ENCODE results near the gene TEX14.

The TEX14 gene

DNA sequence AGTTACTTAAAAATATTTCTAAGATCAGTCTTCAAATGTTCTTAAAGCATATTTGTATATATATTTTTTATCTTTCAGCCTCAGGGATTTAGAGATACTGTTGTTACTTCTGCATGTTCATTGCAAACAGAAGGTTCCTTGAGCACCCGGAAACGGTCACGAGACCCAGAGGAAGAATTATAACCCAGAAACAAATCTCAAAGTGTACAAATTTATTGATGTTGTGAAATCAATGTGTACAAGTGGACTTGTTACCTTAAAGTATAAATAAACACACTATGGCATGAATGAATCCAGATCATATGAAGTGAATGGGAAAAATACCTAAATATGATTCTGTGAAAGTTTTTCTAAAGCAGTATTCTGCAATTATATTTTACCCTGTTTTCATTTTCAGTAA is 42.2 kb upstream of the TEX14 start:
- TF ChIP-seq, protein P1, sequence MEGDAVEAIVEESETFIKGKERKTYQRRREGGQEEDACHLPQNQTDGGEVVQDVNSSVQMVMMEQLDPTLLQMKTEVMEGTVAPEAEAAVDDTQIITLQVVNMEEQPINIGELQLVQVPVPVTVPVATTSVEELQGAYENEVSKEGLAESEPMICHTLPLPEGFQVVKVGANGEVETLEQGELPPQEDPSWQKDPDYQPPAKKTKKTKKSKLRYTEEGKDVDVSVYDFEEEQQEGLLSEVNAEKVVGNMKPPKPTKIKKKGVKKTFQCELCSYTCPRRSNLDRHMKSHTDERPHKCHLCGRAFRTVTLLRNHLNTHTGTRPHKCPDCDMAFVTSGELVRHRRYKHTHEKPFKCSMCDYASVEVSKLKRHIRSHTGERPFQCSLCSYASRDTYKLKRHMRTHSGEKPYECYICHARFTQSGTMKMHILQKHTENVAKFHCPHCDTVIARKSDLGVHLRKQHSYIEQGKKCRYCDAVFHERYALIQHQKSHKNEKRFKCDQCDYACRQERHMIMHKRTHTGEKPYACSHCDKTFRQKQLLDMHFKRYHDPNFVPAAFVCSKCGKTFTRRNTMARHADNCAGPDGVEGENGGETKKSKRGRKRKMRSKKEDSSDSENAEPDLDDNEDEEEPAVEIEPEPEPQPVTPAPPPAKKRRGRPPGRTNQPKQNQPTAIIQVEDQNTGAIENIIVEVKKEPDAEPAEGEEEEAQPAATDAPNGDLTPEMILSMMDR (IDR thresholded peaks at IDR 0.05; ENCODE audit: insufficient read depth, low read length, poor library complexity, severe bottlenecking) = no peak
- no peak for TF ChIP-seq EZH2phosphoT487 (conservative IDR thresholded peaks at IDR 0.05; ENCODE audit: low read length)
- Histone ChIP-seq H3K9me2 (replicated peaks; ENCODE audit: insufficient read depth, low read length) (no peaks in the 10 kb centered on the region), H2AFZ (ENCODE audit: low read depth, low read length, severe bottlenecking) (no peak overlapping the region), H3K9me3 (ENCODE audit: insufficient read depth, low read length) (no peaks in the 10 kb centered on the region), H3K27me3 (ENCODE audit: low read length) (no peaks in the 10 kb centered on the region), H3K9ac (ENCODE audit: low read length) (no peak overlapping the region), H3K27ac (ENCODE audit: low read depth, low read length) (no peak overlapping the region), H3K36me3 (ENCODE audit: low read length) (no peaks in the 10 kb centered on the region), H3K4me2 (ENCODE audit: low read depth, low read length, poor library complexity, severe bottlenecking) (no peak overlapping the region), H3K4me3 (ENCODE audit: insufficient read depth, low read length, poor library complexity, severe bottlenecking) (no peak overlapping the region), H4K20me1 (ENCODE audit: low read depth, low read length) (no peaks in the 10 kb centered on the region), H3F3A (ENCODE audit: insufficient read depth) (no peaks in the 10 kb centered on the region), H3K79me2 (ENCODE audit: insufficient read depth, low read length) (no peaks in the 10 kb centered on the region)

DNA sequence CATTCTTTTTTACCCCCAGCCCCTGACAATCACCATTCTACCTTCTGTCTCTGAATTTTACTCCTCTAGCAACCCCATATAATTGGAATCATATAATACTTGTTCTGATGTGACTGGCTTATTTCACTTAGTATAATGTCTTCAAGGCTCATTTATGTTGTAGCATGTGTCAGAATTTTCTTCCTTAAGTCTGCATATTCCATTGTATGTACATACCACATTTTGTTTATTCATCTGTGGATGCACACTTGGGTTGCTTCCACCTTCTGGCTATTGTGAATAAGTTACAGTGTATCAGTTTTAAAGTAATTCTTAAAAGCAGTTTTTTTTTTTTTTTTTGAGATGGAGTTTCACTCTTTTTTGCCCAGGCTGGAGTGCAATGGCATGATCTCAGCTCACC is 39.1 kb upstream of the TEX14 start:
- H3K36me3 ChIP-seq (ENCODE audit: low read length) = no peaks in the 10 kb centered on the region; the same call in 1 of the 2 replicates
- no peak overlapping the region for H3K9ac ChIP-seq (ENCODE audit: low read length)
- TF ChIP-seq, protein P1 (IDR thresholded peaks at IDR 0.05; ENCODE audit: insufficient read depth, low read length, poor library complexity, severe bottlenecking) = no peak
- TF ChIP-seq EZH2phosphoT487 (conservative IDR thresholded peaks at IDR 0.05; ENCODE audit: low read length) = no peak
- H3K9me2 ChIP-seq (replicated peaks; ENCODE audit: insufficient read depth, low read length) = no peaks in the 10 kb centered on the region
- H3K27me3 ChIP-seq (ENCODE audit: low read length) = no peaks in the 10 kb centered on the region
- H3K4me2 ChIP-seq (ENCODE audit: low read depth, low read length, poor library complexity, severe bottlenecking) = no peak overlapping the region
- no peak overlapping the region for H3K27ac ChIP-seq (ENCODE audit: low read depth, low read length)
- H4K20me1 ChIP-seq (ENCODE audit: low read depth, low read length) = no peaks in the 10 kb centered on the region
- no peak overlapping the region for H3K4me3 ChIP-seq (ENCODE audit: insufficient read depth, low read length, poor library complexity, severe bottlenecking)
- no peaks in the 10 kb centered on the region for H3K9me3 ChIP-seq (ENCODE audit: insufficient read depth, low read length)
- H2AFZ ChIP-seq (ENCODE audit: low read depth, low read length, severe bottlenecking) = no peak overlapping the region
- no peaks in the 10 kb centered on the region for H3K79me2 ChIP-seq (ENCODE audit: insufficient read depth, low read length)
- H3F3A ChIP-seq (ENCODE audit: insufficient read depth) = no peaks in the 10 kb centered on the region

DNA sequence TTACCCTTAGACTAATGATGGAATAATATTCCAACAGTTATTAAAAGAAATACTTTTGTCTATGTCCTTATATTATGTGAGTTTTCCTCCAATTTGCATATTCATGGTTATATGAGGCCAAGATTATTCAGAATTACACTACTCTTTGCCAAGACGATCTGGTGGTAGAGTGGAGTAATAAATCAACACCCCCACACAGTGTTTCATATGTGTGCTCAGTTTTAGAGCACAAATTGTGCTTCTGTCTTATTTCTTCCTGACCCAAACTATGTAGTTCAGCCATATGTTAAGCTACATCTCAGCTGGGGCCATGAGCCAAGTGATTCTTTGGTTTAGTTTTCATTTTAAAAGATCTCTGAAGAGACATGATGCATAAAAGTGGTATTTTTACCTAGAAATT is 37.0 kb upstream of the TEX14 start:
- no peaks in the 10 kb centered on the region for H3K9me2 ChIP-seq (replicated peaks; ENCODE audit: insufficient read depth, low read length)
- no peaks in the 10 kb centered on the region; the same call in 1 of the 2 replicates for H3F3A ChIP-seq (ENCODE audit: insufficient read depth)
- H3K4me2 ChIP-seq (ENCODE audit: low read depth, low read length, poor library complexity, severe bottlenecking) = no peak overlapping the region
- TF ChIP-seq EZH2phosphoT487 (conservative IDR thresholded peaks at IDR 0.05; ENCODE audit: low read length) = no peak
- TF ChIP-seq, protein P1 (IDR thresholded peaks at IDR 0.05; ENCODE audit: insufficient read depth, low read length, poor library complexity, severe bottlenecking) = no peak
- H3K9ac ChIP-seq (ENCODE audit: low read length) = no peak overlapping the region
- no peak overlapping the region for H3K27ac ChIP-seq (ENCODE audit: low read depth, low read length)
- no peaks in the 10 kb centered on the region for H3K27me3 ChIP-seq (ENCODE audit: low read length)
- H3K4me3 ChIP-seq (ENCODE audit: insufficient read depth, low read length, poor library complexity, severe bottlenecking) = no peak overlapping the region
- no peaks in the 10 kb centered on the region; the same call in 1 of the 2 replicates for H3K36me3 ChIP-seq (ENCODE audit: low read length)
- H3K9me3 ChIP-seq (ENCODE audit: insufficient read depth, low read length) = no peaks in the 10 kb centered on the region
- no peak overlapping the region for H2AFZ ChIP-seq (ENCODE audit: low read depth, low read length, severe bottlenecking)
- H4K20me1 ChIP-seq (ENCODE audit: low read depth, low read length) = no peaks in the 10 kb centered on the region
- no peaks in the 10 kb centered on the region for H3K79me2 ChIP-seq (ENCODE audit: insufficient read depth, low read length)

Data from SU-DHL-6 (cell line).